ENCODE measurements around the gene GABRG1.

GRCh38 chr4:46124773-46125413 lies 1.0 kb upstream of the GABRG1 start:
- TF ChIP-seq POLR2A (IDR thresholded peaks at IDR 0.05) (no peak), CTCF (IDR thresholded peaks at IDR 0.05) (no peak), POLR2AphosphoS5 (IDR thresholded peaks at IDR 0.05) (no peak)

All from transverse colon (tissue), 4 donors.